HCT116 (cell line): ENCODE results near the gene GOLGA6A. TPM values are rescaled to one million over a fixed set of nuclear protein-coding genes. Genes with fewer than 3 reads are reported as not detected.

Source experiments
- ATAC-seq: fragments of 200-7000 bp; cut with Tn5 transposase; 2 replicates; pipeline ENCODE4 v1.9.1; 2020; ENCODE audit warnings: mild to moderate bottlenecking, moderate library complexity
- BruUV-seq: library from RNA; stranded (reverse); fragments of 400-500 nt; replicated peaks from 2 replicates; lab custom pipeline; 2021; lab: Mats Ljungman, UMichigan
- CTCF ChIA-PET: fragments of 300-600 bp; sonication (Branson Sonifier 250); formaldehyde crosslinking; loops from one replicate; lab custom pipeline; 2021; ENCODE audit warnings: antibody characterized with exemption; lab: Charles Lee
- POLR2A ChIA-PET: fragments of 300-600, 350-600 bp; sonication (Branson Sonifier 250); formaldehyde crosslinking; loops from one replicate; lab custom pipeline; 2021; ENCODE audit warnings: antibody characterized with exemption; lab: Charles Lee
- RAD21 ChIA-PET, 2 experiments: fragments of 300-600 bp; sonication (Branson Sonifier 250); formaldehyde crosslinking; loops; one replicate each; lab custom pipeline; 2023; ENCODE audit warnings: low total read pairs in 2 of 2; ENCODE audit not compliant: uncharacterized antibody in 2 of 2, unreplicated experiment in 2 of 2, low non-redundant PET in 1 of 2; lab: Charles Lee
- DNase-seq: peaks from one replicate; pipeline ENCODE4 v3.0.0-alpha.2; 2010; ENCODE audit warnings: low read depth, low spot score
- H2AFZ ChIP-seq: fragments of 200-600 bp; shearing (Covaris generic), sonication (generic); 2 replicates; pipeline ENCODE4 v1.6.1; 2017; ENCODE audit warnings: low read depth, mixed run types, mixed read lengths, antibody characterized with exemption, low read length; ENCODE audit not compliant: poor library complexity, severe bottlenecking
- H3K27ac ChIP-seq: 2 replicates; pipeline ENCODE4 v1.5.1; 2012; ENCODE audit warnings: low read depth, low read length
- H3K27me3 ChIP-seq: fragments of 200-600 bp; sonication (generic); 2 replicates; pipeline ENCODE4 v1.6.1; 2016; ENCODE audit warnings: mixed run types, low read length, mixed read lengths; ENCODE audit not compliant: insufficient read depth
- H3K36me3 ChIP-seq, 2 experiments: fragments of 200-500 bp in 1 of 2; fragments of 200-600 bp in 1 of 2; sonication (Bioruptor generic) in 1 of 2; sonication (generic) in 1 of 2; 2 replicates each; pipeline versions ENCODE4 v1.5.1 to v1.6.1; 2014 to 2016; ENCODE audit warnings: low read length in 2 of 2, inconsistent platforms in 1 of 2, mixed read lengths in 1 of 2, mixed run types in 1 of 2; ENCODE audit not compliant: insufficient read depth in 2 of 2, control insufficient read depth in 1 of 2
- H3K4me1 ChIP-seq, 2 experiments: fragments of 200-600 bp in 1 of 2; sonication (generic) in 1 of 2; 2 replicates each; pipeline versions ENCODE4 v1.5.1 to v1.6.1; 2012 to 2017; ENCODE audit warnings: low read length in 2 of 2, inconsistent platforms in 1 of 2, mild to moderate bottlenecking in 1 of 2, mixed read lengths in 1 of 2, mixed run types in 1 of 2, moderate library complexity in 1 of 2; ENCODE audit not compliant: insufficient read depth in 2 of 2, control insufficient read depth in 1 of 2
- H3K4me2 ChIP-seq: fragments of 200-600 bp; sonication (generic); 2 replicates; pipeline ENCODE4 v1.6.1; 2017; ENCODE audit warnings: mixed run types, low read length, mixed read lengths
- H3K4me3 ChIP-seq, 2 experiments: fragments of 200-600 bp in 1 of 2; sonication (generic) in 1 of 2; replicated peaks in 1 of 2; 2 replicates each; pipeline ENCODE4 v1.5.1; 2011 to 2016; ENCODE audit warnings: low read length in 2 of 2, control low read depth in 1 of 2, low read depth in 1 of 2, mild to moderate bottlenecking in 1 of 2, mixed read lengths in 1 of 2, mixed run types in 1 of 2
- H3K79me2 ChIP-seq: fragments of 200-600 bp; sonication (generic); 2 replicates; pipeline ENCODE4 v1.6.1; 2017; ENCODE audit warnings: mild to moderate bottlenecking, mixed run types, low read length, moderate library complexity, mixed read lengths; ENCODE audit not compliant: insufficient read depth
- H3K9ac ChIP-seq: fragments of 200-600 bp; sonication (generic); 2 replicates; pipeline ENCODE4 v1.6.1; 2016; ENCODE audit warnings: low read length, mixed read lengths
- H3K9me2 ChIP-seq: fragments of 200-600 bp; sonication (generic), shearing (Covaris generic); 2 replicates; pipeline ENCODE4 v1.6.1; 2017; ENCODE audit warnings: mixed run types, mild to moderate bottlenecking, moderate library complexity; ENCODE audit not compliant: insufficient read depth
- H3K9me3 ChIP-seq, 2 experiments: fragments of 200-500 bp in 1 of 2; fragments of 200-600 bp in 1 of 2; sonication (Bioruptor generic) in 1 of 2; sonication (generic) in 1 of 2; 2 replicates each; pipeline ENCODE4 v1.6.1; 2014 to 2017; ENCODE audit warnings: low read length in 2 of 2, mixed read lengths in 2 of 2, inconsistent platforms in 1 of 2, low read depth in 1 of 2, mild to moderate bottlenecking in 1 of 2, mixed run types in 1 of 2, moderate library complexity in 1 of 2; ENCODE audit not compliant: control insufficient read depth in 1 of 2, insufficient read depth in 1 of 2
- H4K20me1 ChIP-seq: fragments of 200-600 bp; sonication (generic), shearing (Covaris generic); 2 replicates; pipeline ENCODE4 v1.6.1; 2017; ENCODE audit warnings: mixed run types, mild to moderate bottlenecking, moderate library complexity; ENCODE audit not compliant: insufficient read depth
- CEBPB ChIP-seq: IDR thresholded peaks from 2 replicates; pipeline ENCODE4 v1.6.1; 2012; ENCODE audit warnings: low read depth
- RAD21 ChIP-seq: IDR thresholded peaks from 2 replicates; pipeline ENCODE4 v1.6.1; 2012; ENCODE audit warnings: low read depth, mild to moderate bottlenecking
- SP1 ChIP-seq: IDR thresholded peaks from 2 replicates; pipeline ENCODE4 v1.6.1; 2012; ENCODE audit warnings: low read depth
- YY1 ChIP-seq: IDR thresholded peaks from 2 replicates; pipeline ENCODE4 v1.6.1; 2011; ENCODE audit warnings: low read length, low read depth, moderate library complexity, mild to moderate bottlenecking; ENCODE audit not compliant: insufficient replicate concordance; ENCODE audit errors: extremely low read depth
- ZFX ChIP-seq: fragments of 450-650 bp; IDR thresholded peaks from 2 replicates; pipeline ENCODE4 v1.6.1; 2017
- ZNF274 ChIP-seq: fragments of 200-500 bp; sonication (Bioruptor generic); IDR thresholded peaks from 2 replicates; pipeline ENCODE4 v1.6.1; 2014; ENCODE audit warnings: mild to moderate bottlenecking, low read depth, low read length, inconsistent platforms
- intact Hi-C: fragments of 100-400 bp; cut with micrococcal nuclease; formaldehyde crosslinking; loops from 2 replicates; pipeline ENCODE4 v1.10.0; 2022
- total RNA-seq: library from RNA; stranded (reverse); gene quantifications from one replicate; pipeline ENCODE4 v1.2.1, GENCODE V29; 2021; ENCODE audit not compliant: unreplicated experiment
- TF ChIP-seq, protein P1 (sequence below), 3 experiments: fragments of 200-600 bp in 1 of 3; sonication (generic) in 1 of 3; IDR thresholded peaks in 2 of 3; conservative IDR thresholded peaks in 1 of 3; 2 replicates each; pipeline ENCODE4 v1.5.1; 2012 to 2017; ENCODE audit warnings: low read depth in 2 of 3, low read length in 2 of 3, antibody characterized with exemption in 1 of 3, borderline replicate concordance in 1 of 3, control low read depth in 1 of 3, mild to moderate bottlenecking in 1 of 3, mixed read lengths in 1 of 3, mixed run types in 1 of 3, moderate library complexity in 1 of 3; ENCODE audit not compliant: insufficient read depth in 1 of 3

Gene GOLGA6A
- total RNA-seq, 1 experiment from 2014 or later: 0.39 TPM

- Histone ChIP-seq H3K27ac (no peak overlapping the region), H4K20me1 (no peaks in the 10 kb centered on the region), H3K9ac (no peak overlapping the region), H3K4me1 (peaks cover 0 to 9% of the 10 kb centered on the region in 2 experiments; a peak in 2 of 4 replicates), H3K4me3 (no peak overlapping the region), H2AFZ (no peak overlapping the region), H3K9me2 (no peaks in the 10 kb centered on the region), H3K27me3 (no peaks in the 10 kb centered on the region), H3K36me3 (no peaks in the 10 kb centered on the region), H3K4me2 (no peak overlapping the region), H3K9me3 (no peaks in the 10 kb centered on the region), H3K79me2 (no peaks in the 10 kb centered on the region)
- ChIA-PET CTCF (interaction anchor here (0.7 to 2.5 kb wide), 2 partner anchors 111 to 179 kb away, joined by 3 to 10 read pairs; no protein-coding TSS in a partner anchor), RAD21 (interaction anchor here in 1 of 2 experiments (1.2 kb wide), 1 partner anchor 179 kb away, joined by 3 read pairs; no protein-coding TSS in a partner anchor), POLR2A (no interaction called here)
- TF ChIP-seq, protein P1, sequence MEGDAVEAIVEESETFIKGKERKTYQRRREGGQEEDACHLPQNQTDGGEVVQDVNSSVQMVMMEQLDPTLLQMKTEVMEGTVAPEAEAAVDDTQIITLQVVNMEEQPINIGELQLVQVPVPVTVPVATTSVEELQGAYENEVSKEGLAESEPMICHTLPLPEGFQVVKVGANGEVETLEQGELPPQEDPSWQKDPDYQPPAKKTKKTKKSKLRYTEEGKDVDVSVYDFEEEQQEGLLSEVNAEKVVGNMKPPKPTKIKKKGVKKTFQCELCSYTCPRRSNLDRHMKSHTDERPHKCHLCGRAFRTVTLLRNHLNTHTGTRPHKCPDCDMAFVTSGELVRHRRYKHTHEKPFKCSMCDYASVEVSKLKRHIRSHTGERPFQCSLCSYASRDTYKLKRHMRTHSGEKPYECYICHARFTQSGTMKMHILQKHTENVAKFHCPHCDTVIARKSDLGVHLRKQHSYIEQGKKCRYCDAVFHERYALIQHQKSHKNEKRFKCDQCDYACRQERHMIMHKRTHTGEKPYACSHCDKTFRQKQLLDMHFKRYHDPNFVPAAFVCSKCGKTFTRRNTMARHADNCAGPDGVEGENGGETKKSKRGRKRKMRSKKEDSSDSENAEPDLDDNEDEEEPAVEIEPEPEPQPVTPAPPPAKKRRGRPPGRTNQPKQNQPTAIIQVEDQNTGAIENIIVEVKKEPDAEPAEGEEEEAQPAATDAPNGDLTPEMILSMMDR (IDR thresholded peaks at IDR 0.05 in 2 of 3, conservative IDR thresholded peaks at IDR 0.05 in 1 of 3; ENCODE audit: borderline replicate concordance in 1 of 3, insufficient read depth in 1 of 3, low read depth in 2 of 3, low read length in 2 of 3): no peak
- TF ChIP-seq SP1: no peak
- TF ChIP-seq ZFX: no peak
- TF ChIP-seq ZNF274: no peak
- TF ChIP-seq YY1: no peak
- no peak for TF ChIP-seq RAD21
- no peak for TF ChIP-seq CEBPB
- ATAC-seq (no peak), DNase-seq (no peak)
- intact Hi-C loops: loop anchor here (5.0 kb wide), 1 partner anchor 157 kb away; no protein-coding TSS in a partner anchor
- BruUV-seq: no TSS peak
Measured at GRCh38 chr15:74129586-74130154, 47.3 kb upstream of the GOLGA6A start.
